HG02970 (cell line): ENCODE measurements around the gene HSD17B10.
"Not testable (repeated sequence)": the region's sequence is repeated elsewhere in the genome, so short reads cannot be mapped to it uniquely, and the experiment has no call there.

Source experiments
- ATAC-seq: cut with Tn5 transposase; IDR thresholded peaks from one replicate; pipeline ENCODE4 v1.9.1; 2021; ENCODE audit warnings: mild to moderate bottlenecking, moderate library complexity, moderate number of reproducible peaks; ENCODE audit not compliant: unreplicated experiment, low FRiP score

HSD17B10 gene

DNA sequence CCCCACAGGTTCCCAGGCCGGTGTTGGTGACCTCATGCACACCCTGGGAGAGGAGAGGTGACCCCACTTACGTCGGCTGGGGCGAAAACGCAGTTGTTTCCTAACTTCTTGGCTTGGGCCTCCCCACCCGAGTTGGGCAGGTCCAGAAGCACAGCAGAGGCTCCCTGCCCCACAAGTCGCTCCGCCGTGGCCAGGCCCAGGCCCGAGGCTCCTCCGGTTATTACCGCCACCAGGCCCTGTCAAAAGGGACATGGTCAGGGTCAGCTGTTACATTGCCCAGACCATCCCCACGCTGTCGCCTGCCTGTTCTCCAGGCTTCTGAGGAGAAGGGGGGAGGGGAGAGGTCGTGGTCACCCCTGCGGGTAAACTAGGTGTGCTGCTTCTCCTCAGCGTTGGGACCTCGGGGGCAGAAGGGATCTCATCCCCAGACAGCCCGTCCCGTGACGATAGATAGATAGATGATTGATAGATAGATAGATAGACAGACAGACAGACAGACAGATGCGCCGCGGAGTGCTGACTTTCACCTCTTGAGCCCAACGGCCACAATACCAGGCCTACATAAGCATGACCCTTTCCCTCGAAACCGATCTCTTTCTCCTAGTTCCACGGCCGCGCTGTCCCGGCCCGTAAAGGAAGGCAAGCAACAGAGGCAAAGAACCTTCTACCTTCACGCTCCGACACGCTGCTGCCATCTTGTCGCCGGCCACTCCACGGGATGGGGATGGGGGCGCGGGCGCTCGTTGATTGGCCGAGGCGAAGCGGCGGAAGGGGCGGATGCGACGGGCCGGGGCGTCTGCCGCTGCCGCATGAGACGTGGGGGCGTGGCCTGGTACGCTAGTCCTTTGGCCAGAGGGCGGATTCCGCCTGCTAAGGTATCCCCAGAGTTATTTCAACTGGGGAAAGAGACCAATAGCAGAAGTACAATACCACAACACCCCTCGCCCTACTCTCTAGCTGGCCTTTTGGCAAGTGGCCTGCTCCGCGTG, at the start of gene HSD17B10:
Gene HSD17B10, minus strand, starts transcription at position 720 of the 989 bp plus-strand sequence. Its CDS starts 25 bp downstream, at position 695.
- peak; percentile 77 for ATAC-seq

DNA sequence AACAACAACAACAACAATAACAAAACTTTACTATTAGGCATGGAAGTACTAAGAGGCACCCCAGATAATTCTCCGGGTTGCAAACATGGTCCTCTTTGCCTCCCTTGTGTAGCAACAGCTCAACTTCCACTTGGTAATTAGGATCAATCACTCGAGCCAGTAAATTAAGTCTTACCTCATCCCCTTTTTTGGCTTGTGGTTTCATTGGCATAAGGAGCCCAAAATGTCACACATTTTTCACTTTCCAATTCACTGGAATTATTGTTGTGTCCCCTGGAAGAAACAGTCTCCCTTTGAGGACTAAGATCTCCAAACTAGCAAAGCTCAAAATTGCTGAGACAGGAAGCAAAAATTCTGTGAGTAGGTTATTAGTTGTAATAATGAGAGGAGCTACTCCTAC, 49.2 kb upstream of the HSD17B10 start:
- ATAC-seq, result no peak

DNA sequence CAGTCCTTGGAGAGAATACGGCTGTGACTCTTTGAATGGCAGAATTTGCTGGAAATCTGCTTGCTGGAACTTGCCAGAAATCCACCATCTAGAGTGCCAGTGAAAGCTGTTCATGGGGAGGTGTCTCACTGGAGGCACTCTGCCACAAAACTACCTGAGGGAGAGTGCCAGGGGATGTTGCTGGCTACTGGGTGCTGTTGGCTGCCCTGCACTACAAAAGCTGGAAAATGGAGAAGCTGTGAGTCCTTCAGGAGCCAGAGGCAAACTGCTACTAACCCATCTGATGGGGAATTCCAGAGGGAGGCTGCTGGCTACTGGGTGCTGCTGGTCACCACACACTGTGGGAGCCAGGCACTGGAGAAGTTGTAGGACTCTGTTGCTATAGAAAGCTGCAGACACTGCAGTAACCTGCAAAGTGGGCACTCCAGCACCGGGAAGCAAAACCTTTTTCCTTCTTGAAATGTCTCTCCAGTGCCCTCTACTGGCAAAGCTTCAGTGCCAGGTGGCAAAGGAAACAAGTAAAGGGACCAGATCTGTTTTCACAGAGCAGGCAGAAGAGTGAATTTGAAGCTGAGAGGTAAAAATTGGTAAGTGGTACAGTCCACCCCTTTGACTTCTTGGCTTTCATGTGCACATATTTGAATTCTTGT, 47.8 kb upstream of the HSD17B10 start:
- no peak for ATAC-seq

GRCh38 chrX:53481093-53481492, 46.9 kb upstream of the HSD17B10 start:
- no peak for ATAC-seq

- no peak for ATAC-seq
Observed at GRCh38 chrX:53479301-53479700, 45.1 kb upstream of the HSD17B10 start.

- no peak for ATAC-seq
Observed at GRCh38 chrX:53476371-53476770, 42.2 kb upstream of the HSD17B10 start.

DNA sequence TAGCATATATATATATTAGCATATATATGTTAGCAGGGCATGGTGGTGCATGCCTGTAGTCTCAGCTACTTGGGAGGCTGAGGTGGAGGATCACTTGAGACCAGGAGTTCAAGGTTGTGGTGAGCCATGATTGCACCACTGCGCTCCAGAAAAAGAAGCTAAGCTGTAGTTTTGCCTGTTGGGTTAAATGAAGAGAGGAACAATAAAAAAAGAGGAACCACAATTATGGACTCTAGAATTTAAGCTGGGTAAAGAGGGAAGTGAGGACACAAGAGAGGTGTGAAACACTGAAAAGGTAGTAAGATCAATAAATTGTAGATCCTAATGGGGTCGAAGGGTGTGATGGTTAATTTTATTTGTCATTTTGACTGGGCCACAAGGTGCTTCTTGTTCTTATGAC, 40.5 kb upstream of the HSD17B10 start:
- ATAC-seq, result no peak

DNA sequence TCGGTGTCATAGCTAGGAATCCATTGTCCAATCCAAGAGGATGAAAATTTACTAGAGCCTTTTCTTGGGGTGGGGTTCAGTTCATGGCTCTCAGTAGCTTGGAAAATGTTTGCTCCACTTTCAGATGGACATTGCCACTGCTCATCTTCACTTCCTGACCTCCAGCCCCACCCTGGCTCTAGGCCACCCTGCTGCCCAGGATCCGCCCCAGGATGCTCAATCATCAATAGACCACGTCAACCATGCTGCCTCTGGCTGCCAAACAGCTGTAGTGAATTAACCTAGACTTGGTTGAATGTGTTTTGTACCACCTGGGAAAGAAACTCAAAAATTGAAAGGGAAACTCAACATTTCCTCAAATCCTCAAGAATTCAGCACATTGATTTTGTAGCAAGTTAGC, 37.2 kb upstream of the HSD17B10 start:
- ATAC-seq, result no peak

GRCh38 chrX:53468659-53469058, 34.5 kb upstream of the HSD17B10 start:
- not testable (repeated sequence) for ATAC-seq

DNA sequence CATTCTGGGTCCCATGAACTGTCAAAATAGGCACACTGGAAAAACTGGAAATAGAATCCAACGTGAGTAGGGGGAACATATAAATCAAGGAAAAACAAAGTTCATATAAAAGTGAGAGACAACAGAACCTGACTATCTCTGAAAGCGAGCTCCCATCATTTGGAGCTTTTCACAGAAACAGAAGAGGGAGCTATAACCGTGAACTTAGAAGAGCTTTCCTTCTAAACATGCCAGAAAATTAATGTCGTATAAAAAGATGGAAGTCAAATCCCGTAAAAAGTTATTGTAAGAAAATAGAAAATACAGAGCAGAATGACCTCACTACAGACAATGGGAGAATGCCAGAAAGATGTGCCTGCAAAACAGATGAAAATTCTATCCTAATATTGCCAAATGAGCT, 23.9 kb upstream of the HSD17B10 start:
- no peak for ATAC-seq

DNA sequence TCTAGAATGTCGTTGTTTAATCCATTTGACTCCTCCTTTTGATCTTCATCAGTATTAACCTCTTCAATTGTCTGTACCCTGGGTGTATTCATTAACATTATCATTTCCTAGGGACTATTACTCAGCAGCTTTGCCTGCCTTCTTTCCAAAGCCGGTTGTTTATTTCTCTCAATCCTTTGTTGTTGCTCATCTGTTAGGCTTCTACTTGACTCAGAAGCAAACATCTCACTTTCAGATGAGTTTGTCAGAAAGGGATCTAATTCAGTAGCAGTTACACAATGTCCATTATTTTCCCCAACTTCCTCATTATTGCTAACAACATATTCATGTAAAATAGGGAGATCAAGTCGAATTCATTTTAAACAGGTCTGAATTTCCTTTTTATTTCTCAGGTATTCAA, 22.1 kb upstream of the HSD17B10 start:
- no peak for ATAC-seq

- no peak for ATAC-seq
Observed at GRCh38 chrX:53452812-53453211, 18.6 kb upstream of the HSD17B10 start.

GRCh38 chrX:53449632-53450031, 15.5 kb upstream of the HSD17B10 start:
- ATAC-seq, result no peak

GRCh38 chrX:53447441-53447840, 13.3 kb upstream of the HSD17B10 start:
- ATAC-seq, result no peak

DNA sequence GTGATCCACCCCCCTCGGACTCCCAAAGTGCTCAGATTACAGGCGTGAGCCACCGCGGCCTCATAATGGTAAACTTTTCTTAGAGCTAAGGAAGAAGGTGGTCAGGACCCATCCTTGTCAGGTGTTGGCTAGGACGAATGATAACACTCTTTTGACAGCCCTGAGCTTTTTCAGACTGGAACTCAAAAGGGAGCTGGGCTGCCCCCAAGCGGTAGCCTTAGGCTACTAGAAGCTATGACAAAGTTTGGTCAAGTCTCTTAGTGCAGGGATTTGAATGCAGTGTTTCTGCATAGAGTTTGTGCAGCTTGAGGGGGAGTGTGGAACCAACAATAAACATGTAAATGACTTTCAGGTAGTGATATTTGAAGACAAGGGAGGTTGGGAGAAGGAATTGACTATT, 11.8 kb upstream of the HSD17B10 start:
- ATAC-seq, result no peak

GRCh38 chrX:53442322-53442631, 8.1 kb upstream of the HSD17B10 start:
- no peak for ATAC-seq

GRCh38 chrX:53441531-53442321, 7.6 kb upstream of the HSD17B10 start:
- no peak for ATAC-seq

GRCh38 chrX:53440621-53441517, 6.7 kb upstream of the HSD17B10 start:
- no peak for ATAC-seq

DNA sequence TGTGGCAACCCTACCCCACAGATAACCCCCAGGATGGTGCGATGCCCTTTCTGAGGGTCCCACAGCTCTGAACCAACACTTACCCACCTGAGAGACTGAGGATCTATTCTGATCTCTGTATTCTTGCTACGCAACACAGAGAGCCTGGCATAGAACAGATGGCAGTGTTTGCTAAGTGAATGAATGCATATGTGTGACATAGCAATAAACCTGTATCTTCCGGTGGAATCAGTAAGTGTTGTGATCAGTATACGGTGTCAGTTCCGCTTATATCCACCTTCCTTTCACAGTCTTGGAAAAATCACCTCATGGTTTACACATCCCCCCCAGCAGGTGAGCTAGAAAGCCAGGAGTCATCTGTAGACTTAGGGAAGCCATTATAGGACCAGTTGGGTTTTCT, 5.9 kb upstream of the HSD17B10 start:
- no peak for ATAC-seq

- ATAC-seq, result no peak
Observed at GRCh38 chrX:53438832-53439230, 4.7 kb upstream of the HSD17B10 start.
